Prostate gland (tissue), 2 donors: Measurements from ENCODE around the gene PLBD2.

Source experiments
- CTCF ChIP-seq, 4 experiments: fragments of 200-600 bp in 2 of 4; fragments of 450-650 bp in 2 of 4; sonication (generic) in 2 of 4; IDR thresholded peaks; 1 replicate in 3 of 4; 2 replicates in 1 of 4; pipeline ENCODE4 v1.5.1; 2016 to 2019; ENCODE audit warnings: antibody characterized with exemption in 4 of 4, mild to moderate bottlenecking in 2 of 4, moderate library complexity in 2 of 4
- POLR2A ChIP-seq: fragments of 450-650 bp; IDR thresholded peaks from one replicate; pipeline ENCODE4 v1.6.1; 2016; ENCODE audit warnings: antibody characterized with exemption, mild to moderate bottlenecking
- POLR2AphosphoS5 ChIP-seq: sonication (generic); formaldehyde crosslinking; IDR thresholded peaks from one replicate; pipeline ENCODE4 v1.6.1; 2017; ENCODE audit warnings: antibody characterized with exemption

GRCh38 chr12:113384778-113385177 is 26.4 kb downstream of the PLBD2 start:
- TF ChIP-seq CTCF (IDR thresholded peaks at IDR 0.05) (no peak), POLR2A (no peak), POLR2AphosphoS5 (no peak)
